ENCODE results near the gene POGK. TPM values are rescaled to one million over a fixed set of nuclear protein-coding genes. Genes with fewer than 3 reads are reported as not detected.

The POGK gene
- total RNA-seq, 1 donor from 2014 or later = 47.7 TPM

DNA sequence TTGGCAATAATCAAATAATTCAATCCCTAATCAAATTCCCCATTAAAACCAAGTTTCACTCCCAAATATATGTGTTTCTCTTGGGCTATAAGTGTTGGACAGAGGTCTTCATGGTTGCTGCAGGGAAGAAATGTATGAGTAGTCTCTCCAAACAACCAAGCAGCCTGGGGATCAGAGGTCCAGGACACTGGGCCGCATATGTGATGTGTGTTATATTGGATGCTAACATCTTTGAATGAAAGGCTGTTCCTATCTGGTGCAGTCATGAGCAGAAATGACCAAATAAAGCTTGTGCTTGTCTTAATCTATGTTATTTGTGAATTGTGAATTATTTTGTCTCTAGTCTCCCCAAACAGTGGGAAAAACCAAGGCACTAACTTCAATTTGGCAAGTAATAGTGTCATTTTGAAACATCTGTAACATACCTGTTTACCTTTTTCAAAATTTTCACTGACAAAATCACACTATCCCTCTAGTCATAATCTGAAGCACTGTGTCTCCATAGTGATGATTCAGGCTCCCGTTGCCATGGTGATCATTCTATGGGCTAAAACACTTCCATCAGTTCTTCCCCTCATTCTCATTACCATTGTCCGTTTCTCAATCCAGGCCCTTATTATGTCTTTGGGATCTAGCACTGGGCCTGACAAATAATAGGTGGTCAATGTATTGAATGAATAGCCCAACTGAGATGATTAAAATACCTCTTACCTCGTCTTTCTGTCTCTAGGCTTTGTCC is 49.3 kb downstream of the POGK start:
- no peak for TF ChIP-seq EZH2phosphoT487 (IDR thresholded peaks at IDR 0.05)
- TF ChIP-seq EZH2 (IDR thresholded peaks at IDR 0.05) = no peak
- TF ChIP-seq, protein P1, sequence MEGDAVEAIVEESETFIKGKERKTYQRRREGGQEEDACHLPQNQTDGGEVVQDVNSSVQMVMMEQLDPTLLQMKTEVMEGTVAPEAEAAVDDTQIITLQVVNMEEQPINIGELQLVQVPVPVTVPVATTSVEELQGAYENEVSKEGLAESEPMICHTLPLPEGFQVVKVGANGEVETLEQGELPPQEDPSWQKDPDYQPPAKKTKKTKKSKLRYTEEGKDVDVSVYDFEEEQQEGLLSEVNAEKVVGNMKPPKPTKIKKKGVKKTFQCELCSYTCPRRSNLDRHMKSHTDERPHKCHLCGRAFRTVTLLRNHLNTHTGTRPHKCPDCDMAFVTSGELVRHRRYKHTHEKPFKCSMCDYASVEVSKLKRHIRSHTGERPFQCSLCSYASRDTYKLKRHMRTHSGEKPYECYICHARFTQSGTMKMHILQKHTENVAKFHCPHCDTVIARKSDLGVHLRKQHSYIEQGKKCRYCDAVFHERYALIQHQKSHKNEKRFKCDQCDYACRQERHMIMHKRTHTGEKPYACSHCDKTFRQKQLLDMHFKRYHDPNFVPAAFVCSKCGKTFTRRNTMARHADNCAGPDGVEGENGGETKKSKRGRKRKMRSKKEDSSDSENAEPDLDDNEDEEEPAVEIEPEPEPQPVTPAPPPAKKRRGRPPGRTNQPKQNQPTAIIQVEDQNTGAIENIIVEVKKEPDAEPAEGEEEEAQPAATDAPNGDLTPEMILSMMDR (IDR thresholded peaks at IDR 0.05) = no peak
- H3K36me3 Mint-ChIP-seq = no peaks in the 10 kb centered on the region
- DNase-seq (ENCODE audit: low spot score) = peak; percentile 29
- Histone ChIP-seq H3K9ac (no peak overlapping the region), H3K27me3 (peaks cover 25% of the 10 kb centered on the region), H2AFZ (replicated peaks) (no peak overlapping the region), H3K4me1 (no peaks in the 10 kb centered on the region), H3K36me3 (no peaks in the 10 kb centered on the region), H3K79me2 (ENCODE audit: low read depth) (no peaks in the 10 kb centered on the region), H4K20me1 (ENCODE audit: low read depth) (no peaks in the 10 kb centered on the region), H3K9me3 (ENCODE audit: low read depth) (no peaks in the 10 kb centered on the region), H3K27ac (no peak overlapping the region), H3F3A (ENCODE audit: low read depth) (no peaks in the 10 kb centered on the region), H3K4me2 (no peak overlapping the region), H3K4me3 (no peak overlapping the region)
- H3K27ac Mint-ChIP-seq = peak overlapping the region; percentile 81
- peaks cover 2% of the 10 kb centered on the region for H3K9me3 Mint-ChIP-seq
- peaks cover 57% of the 10 kb centered on the region for H3K4me1 Mint-ChIP-seq
- H3K4me3 Mint-ChIP-seq = peak overlapping the region; percentile 27
- peaks cover 8% of the 10 kb centered on the region for H3K27me3 Mint-ChIP-seq (ENCODE audit: insufficient read depth, low read depth)

GRCh38 chr1:166889776-166890175 is 50.5 kb downstream of the POGK start:
- peaks cover 6% of the 10 kb centered on the region for H3K27me3 Mint-ChIP-seq (ENCODE audit: insufficient read depth, low read depth)
- no peaks in the 10 kb centered on the region for H3F3A ChIP-seq (ENCODE audit: low read depth)
- no peak for DNase-seq (ENCODE audit: low spot score)
- H3K4me1 ChIP-seq = no peaks in the 10 kb centered on the region
- H2AFZ ChIP-seq (replicated peaks) = no peak overlapping the region
- H3K9ac ChIP-seq = no peak overlapping the region
- H4K20me1 ChIP-seq (ENCODE audit: low read depth) = no peaks in the 10 kb centered on the region
- H3K4me1 Mint-ChIP-seq = peaks cover 49% of the 10 kb centered on the region
- H3K4me3 ChIP-seq = no peak overlapping the region
- no peaks in the 10 kb centered on the region for H3K36me3 ChIP-seq
- H3K9me3 Mint-ChIP-seq = no peaks in the 10 kb centered on the region
- H3K27ac Mint-ChIP-seq = peak overlapping the region; percentile 78
- H3K27me3 ChIP-seq = peaks cover 13% of the 10 kb centered on the region
- no peak overlapping the region for H3K27ac ChIP-seq
- no peak for TF ChIP-seq EZH2 (IDR thresholded peaks at IDR 0.05)
- TF ChIP-seq, protein P1 (IDR thresholded peaks at IDR 0.05) = no peak
- no peak for TF ChIP-seq EZH2phosphoT487 (IDR thresholded peaks at IDR 0.05)
- H3K79me2 ChIP-seq (ENCODE audit: low read depth) = no peaks in the 10 kb centered on the region
- no peak overlapping the region for H3K4me2 ChIP-seq
- no peaks in the 10 kb centered on the region for H3K9me3 ChIP-seq (ENCODE audit: low read depth)
- no peaks in the 10 kb centered on the region for H3K36me3 Mint-ChIP-seq
- no peak overlapping the region for H3K4me3 Mint-ChIP-seq

DNA sequence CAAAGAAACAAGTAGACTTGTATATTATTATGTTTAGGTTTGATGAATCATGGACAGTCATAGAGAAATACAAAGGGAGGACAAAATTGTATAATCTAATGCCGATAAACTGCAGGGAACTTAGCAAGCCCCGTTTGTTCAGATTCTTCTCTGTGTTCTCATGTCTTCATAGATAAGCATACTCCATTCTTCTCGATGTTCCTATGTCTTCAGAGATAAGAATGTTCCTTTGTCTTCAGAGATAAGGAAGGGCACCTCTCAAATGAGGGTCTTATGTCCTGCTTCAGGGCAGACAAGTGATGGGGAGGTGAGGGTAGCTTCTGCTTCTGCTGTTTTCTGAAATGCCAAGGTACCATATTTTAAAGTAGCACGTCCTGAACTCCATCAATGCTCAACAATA is 56.5 kb downstream of the POGK start:
- no peak for DNase-seq (ENCODE audit: low spot score)
- Histone ChIP-seq H3K27me3 (no peaks in the 10 kb centered on the region), H3F3A (ENCODE audit: low read depth) (no peaks in the 10 kb centered on the region), H3K9me3 (ENCODE audit: low read depth) (no peaks in the 10 kb centered on the region), H2AFZ (replicated peaks) (no peak overlapping the region), H3K9ac (no peak overlapping the region), H4K20me1 (ENCODE audit: low read depth) (no peaks in the 10 kb centered on the region), H3K4me3 (no peak overlapping the region), H3K4me1 (no peaks in the 10 kb centered on the region), H3K79me2 (ENCODE audit: low read depth) (no peaks in the 10 kb centered on the region), H3K27ac (no peak overlapping the region), H3K4me2 (no peak overlapping the region), H3K36me3 (no peaks in the 10 kb centered on the region)
- Mint-ChIP-seq H3K4me1 (no peaks in the 10 kb centered on the region), H3K27ac (peak overlapping the region; percentile 13), H3K4me3 (no peak overlapping the region), H3K9me3 (peaks cover 26% of the 10 kb centered on the region), H3K36me3 (peaks cover 19% of the 10 kb centered on the region), H3K27me3 (ENCODE audit: insufficient read depth, low read depth) (no peaks in the 10 kb centered on the region)
- TF ChIP-seq, protein P1 (IDR thresholded peaks at IDR 0.05) = no peak
- no peak for TF ChIP-seq EZH2phosphoT487 (IDR thresholded peaks at IDR 0.05)
- TF ChIP-seq EZH2 (IDR thresholded peaks at IDR 0.05) = no peak

All from neural progenitor cell (in vitro differentiated cells).